Duodenal mucosa (tissue), 2 donors: ENCODE data around the gene CAB39L.
"Not testable (repeated sequence)": the region's sequence is repeated elsewhere in the genome, so short reads cannot be mapped to it uniquely, and the experiment has no call there.

Source experiments
- H3K27ac ChIP-seq: one replicate; pipeline ENCODE4 v1.7.0; 2013; ENCODE audit warnings: low read depth, low read length
- H3K27me3 ChIP-seq, 2 donors: one replicate each; pipeline ENCODE4 v1.7.0; 2013; ENCODE audit warnings: low read length in 2 of 2, control low read depth in 1 of 2; ENCODE audit not compliant: insufficient read depth in 2 of 2, control insufficient read depth in 1 of 2
- H3K36me3 ChIP-seq, 2 donors: one replicate each; pipeline ENCODE4 v1.7.0; 2013; ENCODE audit warnings: low read length in 2 of 2, control low read depth in 1 of 2; ENCODE audit not compliant: insufficient read depth in 2 of 2, control insufficient read depth in 1 of 2
- H3K4me1 ChIP-seq, 2 donors: one replicate each; pipeline ENCODE4 v1.7.0; 2013; ENCODE audit warnings: low read length in 2 of 2, control low read depth in 1 of 2; ENCODE audit not compliant: insufficient read depth in 2 of 2, control insufficient read depth in 1 of 2
- H3K4me3 ChIP-seq, 2 donors: one replicate each; pipeline ENCODE4 v1.7.0; 2013; ENCODE audit warnings: low read length in 2 of 2, low read depth in 1 of 2
- H3K9ac ChIP-seq, 2 donors: one replicate each; pipeline ENCODE4 v1.7.0; 2013; ENCODE audit warnings: low read length in 2 of 2, low read depth in 1 of 2
- H3K9me3 ChIP-seq, 2 donors: one replicate each; pipeline ENCODE4 v1.7.0; 2013; ENCODE audit warnings: low read length in 2 of 2, control low read depth in 1 of 2; ENCODE audit not compliant: control insufficient read depth in 1 of 2

CAB39L gene

DNA sequence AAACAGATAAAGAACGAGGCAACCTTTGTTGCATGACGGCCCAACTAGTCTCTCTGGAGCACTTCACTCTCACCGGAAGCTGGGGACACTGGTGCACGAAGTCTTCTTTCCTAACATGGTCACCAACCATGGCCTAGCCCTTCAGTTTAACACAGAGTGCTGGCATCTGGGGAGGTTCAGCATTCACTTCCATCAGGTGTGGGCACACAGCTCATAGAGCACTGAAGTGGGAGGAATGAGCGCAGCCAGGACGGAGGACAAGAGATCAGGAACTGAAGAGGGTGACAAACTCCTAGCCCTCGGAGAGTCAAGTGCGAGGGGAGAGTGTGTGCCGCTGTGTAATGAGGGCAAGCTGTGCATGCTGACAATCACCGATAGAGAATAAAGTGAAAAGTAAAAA lies 103.7 kb downstream of the CAB39L start:
- H3K9me3 ChIP-seq, result no peaks in the 10 kb centered on the region
- H3K9ac ChIP-seq, result no peak overlapping the region
- no peak overlapping the region for H3K4me3 ChIP-seq
- H3K36me3 ChIP-seq, result no peaks in the 10 kb centered on the region
- no peaks in the 10 kb centered on the region for H3K27me3 ChIP-seq
- H3K4me1 ChIP-seq, result no peaks in the 10 kb centered on the region
- H3K27ac ChIP-seq, result no peak overlapping the region

DNA sequence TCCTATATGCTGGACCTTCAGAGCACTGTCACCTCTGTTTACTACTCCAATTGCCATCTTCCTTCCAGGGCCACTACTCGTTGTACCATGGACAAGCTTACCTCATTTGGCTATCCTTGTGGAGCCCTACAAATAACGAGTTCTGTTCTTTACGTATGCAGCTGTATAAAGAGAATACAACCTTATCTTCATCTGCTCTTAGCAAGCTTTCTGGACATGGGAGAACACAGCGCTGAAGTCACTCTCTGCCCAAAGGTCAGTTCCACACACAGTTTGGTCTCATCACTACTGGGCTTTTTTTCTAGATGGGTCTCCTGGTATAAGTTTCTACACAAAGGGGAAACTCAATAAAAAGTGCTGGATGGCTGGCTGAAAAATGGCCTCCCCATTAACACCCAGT lies 107.2 kb downstream of the CAB39L start:
- H3K4me3 ChIP-seq, result no peak overlapping the region
- no peaks in the 10 kb centered on the region for H3K9me3 ChIP-seq
- H3K27me3 ChIP-seq, result no peaks in the 10 kb centered on the region
- no peak overlapping the region for H3K9ac ChIP-seq
- no peak overlapping the region for H3K27ac ChIP-seq
- no peaks in the 10 kb centered on the region for H3K4me1 ChIP-seq
- no peaks in the 10 kb centered on the region for H3K36me3 ChIP-seq

DNA sequence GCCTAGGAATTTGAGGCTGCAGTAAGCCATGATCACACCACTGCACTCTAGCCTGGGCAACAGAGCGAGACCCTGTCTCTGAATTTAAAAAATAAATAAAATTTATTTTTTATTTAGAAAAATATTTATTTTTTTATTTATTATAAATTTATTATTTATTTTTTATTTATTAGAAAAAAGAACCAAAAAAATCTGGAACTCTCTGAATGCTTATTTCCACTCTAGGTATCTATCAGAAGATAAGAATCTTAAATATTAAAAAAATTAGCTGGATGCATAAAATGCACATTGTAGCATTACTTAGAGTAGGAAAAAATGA lies 113.4 kb downstream of the CAB39L start:
- Histone ChIP-seq H3K4me1 (no peaks in the 10 kb centered on the region), H3K4me3 (no peak overlapping the region), H3K9me3 (no peaks in the 10 kb centered on the region), H3K9ac (no peak overlapping the region), H3K27ac (no peak overlapping the region), H3K36me3 (no peaks in the 10 kb centered on the region), H3K27me3 (no peaks in the 10 kb centered on the region)

DNA sequence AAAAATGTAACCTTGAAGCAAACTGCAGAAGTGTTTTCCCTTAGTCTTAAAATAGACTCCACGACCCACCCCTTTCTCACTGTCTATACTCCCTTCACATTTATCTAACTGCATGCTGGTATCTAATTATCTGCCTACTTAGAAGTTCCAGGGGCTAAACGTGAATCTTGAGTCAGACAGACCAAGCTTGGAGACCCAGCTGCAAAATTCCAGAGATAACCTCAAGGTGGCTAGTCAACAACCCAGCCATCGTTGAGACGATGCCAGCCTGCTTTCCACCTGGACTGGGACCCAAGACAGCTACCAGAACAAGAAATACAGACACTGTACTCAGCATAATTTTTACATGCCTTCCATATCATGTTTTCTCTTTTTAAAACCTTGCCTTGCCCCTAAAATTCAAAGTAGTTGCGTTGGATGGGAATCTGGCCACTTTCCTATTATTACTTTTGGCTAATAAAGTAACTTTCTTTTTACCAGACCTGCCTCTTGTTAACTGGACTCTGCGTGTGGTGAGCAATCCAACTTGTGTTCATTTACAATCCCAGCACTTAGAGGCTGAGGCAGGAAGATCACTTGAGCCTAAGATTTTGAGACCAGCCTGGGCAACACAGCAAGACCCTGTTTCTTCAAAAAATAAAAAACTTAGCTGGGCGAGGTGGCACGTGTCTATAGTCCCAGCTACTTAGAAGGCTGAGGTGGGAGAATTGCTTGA lies 113.9 kb downstream of the CAB39L start:
- H3K9ac ChIP-seq, result no peak overlapping the region
- H3K4me1 ChIP-seq, result no peaks in the 10 kb centered on the region
- no peak overlapping the region for H3K4me3 ChIP-seq
- H3K27me3 ChIP-seq, result no peaks in the 10 kb centered on the region
- no peak overlapping the region for H3K27ac ChIP-seq
- no peaks in the 10 kb centered on the region for H3K9me3 ChIP-seq
- H3K36me3 ChIP-seq, result no peaks in the 10 kb centered on the region

DNA sequence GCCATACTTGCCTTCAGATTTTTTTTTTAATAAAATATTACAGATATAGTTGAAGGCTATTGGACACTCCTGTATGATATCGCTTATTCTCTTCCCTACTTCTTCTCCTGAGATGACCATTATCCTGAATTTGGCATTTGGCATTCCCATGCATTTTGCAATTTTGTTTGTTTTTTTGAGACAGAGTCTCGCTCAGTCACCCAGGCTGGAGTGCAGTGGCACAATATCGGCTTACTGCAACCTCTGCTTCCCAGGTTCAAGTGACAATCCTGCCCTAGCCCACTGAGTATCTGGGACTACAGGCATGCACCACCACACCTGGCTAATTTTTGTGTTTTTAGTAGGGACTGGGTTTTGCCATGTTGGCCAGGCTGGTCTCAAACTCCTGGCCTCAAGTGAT lies 116.7 kb downstream of the CAB39L start:
- not testable (repeated sequence) for H3K4me3 ChIP-seq, H3K9ac ChIP-seq, H3K27ac ChIP-seq, H3K27me3 ChIP-seq, H3K4me1 ChIP-seq, H3K9me3 ChIP-seq, H3K36me3 ChIP-seq

DNA sequence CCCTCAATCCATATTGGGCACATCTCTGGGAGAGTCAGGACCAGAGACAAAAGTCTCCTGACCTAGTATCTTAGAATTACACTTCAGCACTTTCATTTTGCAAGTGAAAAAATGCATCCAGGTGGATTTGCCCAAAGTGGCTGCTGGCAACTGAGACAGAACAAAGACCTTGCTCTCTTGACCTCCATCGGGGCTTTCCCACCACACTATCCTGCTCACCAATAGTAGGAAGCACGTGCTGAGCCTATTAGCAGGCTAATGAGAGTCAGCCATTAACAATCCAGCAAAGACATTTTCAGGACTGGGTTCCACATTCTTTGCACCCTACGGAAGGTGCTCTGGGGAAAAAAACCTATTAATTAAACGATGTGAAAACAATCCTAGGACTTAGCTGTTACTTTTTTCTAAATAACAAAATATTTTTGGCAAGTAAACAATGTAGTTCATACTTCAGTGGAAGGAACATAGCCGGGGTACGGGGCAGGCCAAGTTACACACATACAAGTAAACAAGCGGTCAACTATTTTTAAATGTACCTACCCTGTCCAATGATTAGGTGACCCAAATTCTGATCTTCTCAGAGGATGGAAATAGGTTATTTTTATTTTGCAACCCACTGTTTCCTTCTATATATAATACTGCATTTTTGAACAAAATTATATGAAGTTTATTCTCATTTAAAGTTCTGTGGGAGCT lies 117.5 kb downstream of the CAB39L start:
- Histone ChIP-seq H3K9ac (no peak overlapping the region), H3K27me3 (no peaks in the 10 kb centered on the region), H3K4me1 (no peaks in the 10 kb centered on the region), H3K27ac (no peak overlapping the region), H3K4me3 (no peak overlapping the region), H3K36me3 (no peaks in the 10 kb centered on the region), H3K9me3 (no peaks in the 10 kb centered on the region)

DNA sequence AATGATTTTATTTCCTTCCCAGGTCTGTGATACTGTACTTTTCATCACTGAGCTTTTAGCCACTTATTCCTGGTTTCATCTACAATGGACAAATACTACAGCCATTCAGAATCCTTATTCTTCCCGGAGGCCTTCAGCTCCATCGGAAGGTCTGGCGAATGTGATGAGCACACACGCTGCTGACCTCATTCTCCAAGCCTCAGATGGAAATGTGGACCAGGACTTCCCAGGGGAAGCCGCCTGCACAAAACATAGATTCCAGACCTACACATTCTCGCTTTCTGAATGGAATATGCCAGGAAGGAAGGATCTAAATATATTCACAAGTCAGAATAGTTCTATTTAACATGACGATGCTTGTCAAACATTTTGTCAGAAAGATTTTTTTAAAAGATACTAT lies 120.5 kb downstream of the CAB39L start:
- Histone ChIP-seq H3K27me3 (no peaks in the 10 kb centered on the region), H3K4me3 (no peak overlapping the region), H3K9ac (no peak overlapping the region), H3K9me3 (no peaks in the 10 kb centered on the region), H3K4me1 (no peaks in the 10 kb centered on the region), H3K27ac (no peak overlapping the region), H3K36me3 (no peaks in the 10 kb centered on the region)

DNA sequence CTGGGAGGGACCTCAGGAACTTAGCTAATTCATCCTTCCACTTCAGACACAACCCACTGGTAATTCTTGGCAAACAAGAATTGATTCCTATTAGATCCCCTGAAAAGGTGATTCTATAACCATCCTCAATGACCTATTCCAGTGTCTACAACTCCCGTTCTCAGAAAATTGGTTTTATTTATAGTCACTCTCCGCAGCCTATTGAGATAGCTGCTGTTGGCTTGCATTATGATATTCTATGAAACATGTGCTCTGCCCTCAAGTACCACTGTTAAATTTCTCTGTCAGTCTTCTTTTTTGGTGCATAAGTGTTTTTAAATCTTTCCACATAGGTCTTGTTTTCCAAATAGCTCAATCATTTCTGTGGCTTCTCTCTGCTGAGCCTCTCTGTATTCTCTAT lies 121.2 kb downstream of the CAB39L start:
- no peaks in the 10 kb centered on the region for H3K9me3 ChIP-seq
- no peak overlapping the region for H3K27ac ChIP-seq
- H3K4me3 ChIP-seq, result no peak overlapping the region
- H3K4me1 ChIP-seq, result no peaks in the 10 kb centered on the region
- no peaks in the 10 kb centered on the region for H3K27me3 ChIP-seq
- H3K9ac ChIP-seq, result no peak overlapping the region
- no peaks in the 10 kb centered on the region for H3K36me3 ChIP-seq

DNA sequence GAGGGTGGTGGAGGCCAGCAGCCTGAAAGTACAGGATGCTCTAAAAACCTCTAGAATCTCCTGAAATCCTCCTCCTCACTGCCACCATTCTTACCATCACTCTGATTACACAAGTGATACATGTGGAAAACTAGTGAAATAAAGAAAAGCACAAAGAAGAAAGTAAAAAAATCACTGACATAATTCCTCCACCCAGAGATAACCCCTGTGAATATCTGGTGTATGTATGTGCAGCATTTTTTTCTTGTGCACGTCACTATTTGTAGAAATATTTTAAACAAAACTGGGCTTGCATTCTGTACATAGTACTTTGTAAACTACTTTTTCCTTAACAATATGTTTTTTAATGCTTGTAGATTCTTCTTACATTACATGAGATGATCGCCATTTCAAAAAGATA lies 122.9 kb downstream of the CAB39L start:
- H3K27ac ChIP-seq, result no peak overlapping the region

DNA sequence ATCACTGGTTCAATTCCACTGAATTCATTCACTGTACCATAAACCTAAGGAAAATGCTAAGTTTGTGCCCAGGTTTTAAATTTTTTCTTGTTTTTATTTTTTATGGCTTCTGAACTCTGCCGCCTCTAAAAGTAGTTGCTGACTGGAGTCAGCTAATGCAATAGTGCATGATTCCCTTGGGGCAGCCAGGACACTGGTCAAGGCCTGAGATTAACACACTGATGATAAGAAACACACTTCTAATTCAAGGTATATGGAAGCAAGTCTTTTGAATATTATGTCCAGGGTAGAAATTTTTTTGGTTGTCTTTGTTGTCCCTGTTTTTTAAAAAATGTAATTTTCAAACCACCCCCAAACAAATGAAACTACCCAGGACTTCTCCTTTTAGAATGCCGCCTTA lies 123.9 kb downstream of the CAB39L start:
- no peaks in the 10 kb centered on the region for H3K9me3 ChIP-seq
- H3K9ac ChIP-seq, result no peak overlapping the region
- H3K27me3 ChIP-seq, result no peaks in the 10 kb centered on the region
- no peaks in the 10 kb centered on the region for H3K4me1 ChIP-seq
- no peak overlapping the region for H3K4me3 ChIP-seq
- H3K27ac ChIP-seq, result no peak overlapping the region
- H3K36me3 ChIP-seq, result no peaks in the 10 kb centered on the region

More for the DNA sequence above, 122.9 kb downstream of the CAB39L start:
- no peaks in the 10 kb centered on the region for H3K27me3 ChIP-seq
- no peak overlapping the region for H3K9ac ChIP-seq
- no peaks in the 10 kb centered on the region for H3K9me3 ChIP-seq
- H3K4me3 ChIP-seq, result no peak overlapping the region
- no peaks in the 10 kb centered on the region for H3K4me1 ChIP-seq
- no peaks in the 10 kb centered on the region for H3K36me3 ChIP-seq
